GM10266 (cell line): ENCODE measurements around the gene MACROD1.
"Not testable (repeated sequence)": the region's sequence is repeated elsewhere in the genome, so short reads cannot be mapped to it uniquely, and the experiment has no call there.

Experiments used
- DNase-seq: peaks from one replicate; pipeline ENCODE4 v3.0.0; 2012; ENCODE audit errors: extremely low spot score
- TF ChIP-seq, protein P1 (sequence below): IDR thresholded peaks from 2 replicates; pipeline ENCODE4 v1.5.1; 2012; ENCODE audit warnings: mild to moderate bottlenecking, low read depth; ENCODE audit not compliant: control insufficient read depth, insufficient read depth; ENCODE audit errors: missing control alignments

MACROD1 gene

GRCh38 chr11:64052436-64052835, 113.5 kb downstream of the MACROD1 start:
- no peak for DNase-seq
- TF ChIP-seq, protein P1, sequence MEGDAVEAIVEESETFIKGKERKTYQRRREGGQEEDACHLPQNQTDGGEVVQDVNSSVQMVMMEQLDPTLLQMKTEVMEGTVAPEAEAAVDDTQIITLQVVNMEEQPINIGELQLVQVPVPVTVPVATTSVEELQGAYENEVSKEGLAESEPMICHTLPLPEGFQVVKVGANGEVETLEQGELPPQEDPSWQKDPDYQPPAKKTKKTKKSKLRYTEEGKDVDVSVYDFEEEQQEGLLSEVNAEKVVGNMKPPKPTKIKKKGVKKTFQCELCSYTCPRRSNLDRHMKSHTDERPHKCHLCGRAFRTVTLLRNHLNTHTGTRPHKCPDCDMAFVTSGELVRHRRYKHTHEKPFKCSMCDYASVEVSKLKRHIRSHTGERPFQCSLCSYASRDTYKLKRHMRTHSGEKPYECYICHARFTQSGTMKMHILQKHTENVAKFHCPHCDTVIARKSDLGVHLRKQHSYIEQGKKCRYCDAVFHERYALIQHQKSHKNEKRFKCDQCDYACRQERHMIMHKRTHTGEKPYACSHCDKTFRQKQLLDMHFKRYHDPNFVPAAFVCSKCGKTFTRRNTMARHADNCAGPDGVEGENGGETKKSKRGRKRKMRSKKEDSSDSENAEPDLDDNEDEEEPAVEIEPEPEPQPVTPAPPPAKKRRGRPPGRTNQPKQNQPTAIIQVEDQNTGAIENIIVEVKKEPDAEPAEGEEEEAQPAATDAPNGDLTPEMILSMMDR = no peak

DNA sequence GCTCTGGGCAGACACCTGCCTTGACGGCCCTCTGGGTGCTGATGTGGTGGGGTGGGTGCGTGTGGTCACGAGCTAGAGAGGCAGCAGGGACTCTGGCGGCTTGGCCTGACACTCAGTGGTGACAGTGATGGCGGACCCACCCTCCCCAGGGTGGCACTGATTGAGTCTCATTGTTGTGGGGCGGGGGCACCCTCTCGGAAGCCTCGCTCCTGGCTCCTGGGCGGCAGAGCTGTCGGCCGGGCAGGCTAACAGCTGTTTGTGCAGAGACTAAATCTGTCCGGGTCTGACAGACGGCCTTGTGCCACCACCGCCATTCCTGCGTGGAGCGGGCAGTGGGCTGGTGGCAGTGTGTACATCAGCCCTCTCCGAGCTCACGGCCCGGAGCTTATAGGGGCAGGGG, 114.6 kb downstream of the MACROD1 start:
- TF ChIP-seq, protein P1 = no peak
- no peak for DNase-seq

DNA sequence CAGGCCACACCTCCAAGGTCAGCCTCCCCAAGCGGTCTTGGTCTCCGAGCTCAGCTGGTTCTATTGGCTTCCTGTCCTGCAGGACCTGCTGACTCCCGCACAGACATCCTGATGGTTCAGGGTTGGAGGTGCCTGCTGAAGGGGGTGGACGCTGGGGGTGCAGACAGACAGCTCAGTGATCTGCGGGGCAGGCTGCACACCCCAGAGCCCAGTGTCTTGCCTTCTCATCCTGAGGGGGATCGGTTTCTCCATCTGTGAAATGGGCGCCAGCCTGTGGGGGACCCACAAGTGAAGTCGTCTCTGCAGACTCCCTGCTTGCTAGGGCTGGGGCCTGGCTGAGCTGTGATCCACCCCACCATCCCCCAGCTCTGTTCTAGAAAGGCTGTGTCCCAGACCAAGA, 116.4 kb downstream of the MACROD1 start:
- DNase-seq = no peak
- TF ChIP-seq, protein P1 = no peak

DNA sequence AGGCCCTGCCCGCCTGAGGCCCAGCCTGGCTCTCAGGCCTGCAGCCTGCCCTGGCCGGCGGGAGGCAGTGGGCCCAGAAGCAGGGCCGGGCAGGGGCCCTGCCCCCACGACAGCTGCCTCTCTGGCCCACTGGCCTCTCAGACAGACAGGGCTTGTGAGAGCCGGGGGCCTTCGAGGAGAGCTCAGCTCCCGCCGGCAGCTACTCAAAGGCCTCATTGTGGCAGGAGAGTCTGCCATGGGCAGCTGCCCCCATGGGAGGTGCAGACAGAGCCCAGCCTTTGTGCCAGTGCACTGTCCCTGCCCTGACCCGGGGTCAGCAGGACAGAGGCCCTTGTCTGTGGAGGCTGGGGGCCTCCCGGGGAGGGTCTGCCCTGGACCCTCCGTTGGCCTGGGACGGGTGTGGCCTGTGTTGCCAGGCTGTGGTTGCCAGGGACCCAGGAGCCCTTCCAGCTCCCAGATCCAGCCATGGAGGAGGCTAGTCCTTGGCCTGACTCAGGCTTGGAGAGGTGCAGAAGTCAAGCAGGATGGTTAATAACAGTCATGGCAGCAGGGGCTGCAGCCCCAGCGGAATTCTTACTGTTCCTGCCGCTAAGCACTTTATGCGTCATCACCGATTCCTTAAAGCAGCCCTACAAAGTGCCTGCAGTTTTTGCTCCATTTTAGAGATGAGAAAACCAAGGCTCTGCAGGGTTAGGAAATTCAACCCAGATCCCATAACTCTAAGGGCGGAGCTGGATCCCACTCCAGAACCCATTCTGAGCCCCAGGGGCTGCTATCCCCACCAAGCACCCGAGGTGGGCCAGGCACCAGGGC, 117.7 kb downstream of the MACROD1 start:
- TF ChIP-seq, protein P1 = no peak
- DNase-seq = no peak

DNA sequence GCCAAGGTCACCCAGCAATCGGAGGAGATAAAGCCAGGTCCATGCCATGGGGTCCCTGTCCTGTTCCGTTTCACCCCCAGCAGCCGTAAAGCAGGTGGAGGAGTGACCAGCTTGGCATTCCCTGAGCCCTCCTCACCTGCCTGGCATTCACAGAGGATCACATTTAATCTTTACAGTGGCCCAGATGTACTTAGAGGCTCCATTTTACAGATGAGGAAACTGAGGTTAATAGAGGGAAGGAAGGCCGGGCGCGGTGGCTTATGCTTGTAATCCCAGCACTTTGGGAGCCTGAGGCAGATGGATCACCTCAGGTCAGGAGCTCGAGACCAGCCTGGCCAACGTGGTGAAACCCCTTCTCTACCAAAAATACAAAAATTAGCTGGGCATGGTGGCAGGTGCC, 118.5 kb downstream of the MACROD1 start:
- not testable (repeated sequence) for DNase-seq

DNA sequence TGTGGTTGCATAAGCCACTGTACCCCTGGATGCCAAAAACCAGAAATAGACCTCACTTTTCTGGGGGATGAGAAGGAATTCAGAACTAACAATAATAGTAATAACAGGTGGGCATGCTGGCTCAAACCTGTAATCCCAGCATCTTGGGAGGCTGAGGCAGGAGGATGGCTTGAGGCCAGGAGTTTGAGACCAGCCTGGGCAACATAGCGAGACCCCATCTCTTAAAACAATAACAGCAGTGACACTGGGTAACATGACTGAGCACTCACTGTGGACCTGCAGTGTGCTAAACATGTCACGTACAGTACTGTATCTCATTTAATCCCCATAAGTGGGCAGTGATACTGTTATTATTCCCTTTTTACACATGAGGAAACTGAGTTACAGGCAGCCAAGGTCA, 120.2 kb downstream of the MACROD1 start:
- TF ChIP-seq, protein P1 = no peak
- no peak for DNase-seq

- no peak for DNase-seq
- TF ChIP-seq, protein P1 = no peak
These were observed 121.1 kb downstream of the MACROD1 start for GRCh38 chr11:64044730-64045393.
